Suprapubic skin (tissue), 4 donors: ENCODE results near the gene FGF3. TPM values are rescaled to one million over a fixed set of nuclear protein-coding genes. Genes with fewer than 3 reads are reported as not detected.

Experiments
- DNase-seq, 2 donors: peaks; one replicate each; pipeline ENCODE4 v3.0.0-alpha.2; 2019; ENCODE audit warnings: low spot score in 2 of 2
- H3K27ac ChIP-seq: fragments of 200-600 bp; sonication (generic); one replicate; pipeline ENCODE4 v1.5.1; 2019
- H3K27me3 ChIP-seq: fragments of 200-600 bp; sonication (generic); one replicate; pipeline ENCODE4 v1.5.1; 2019
- H3K36me3 ChIP-seq: fragments of 200-600 bp; sonication (generic); one replicate; pipeline ENCODE4 v1.5.1; 2019
- H3K4me1 ChIP-seq: fragments of 200-600 bp; sonication (generic); one replicate; pipeline ENCODE4 v1.5.1; 2019
- H3K4me3 ChIP-seq: fragments of 200-600 bp; sonication (generic); one replicate; pipeline ENCODE4 v1.5.1; 2019; ENCODE audit warnings: mild to moderate bottlenecking
- H3K9me3 ChIP-seq: fragments of 200-600 bp; sonication (generic); one replicate; pipeline ENCODE4 v1.5.1; 2019
- CTCF ChIP-seq, 2 donors: fragments of 200-600 bp in 1 of 2; fragments of 450-650 bp in 1 of 2; sonication (generic) in 1 of 2; IDR thresholded peaks; one replicate each; pipeline ENCODE4 v1.5.1; 2016 to 2019; ENCODE audit warnings: antibody characterized with exemption in 2 of 2, mild to moderate bottlenecking in 1 of 2, moderate library complexity in 1 of 2
- EP300 ChIP-seq: sonication (generic); formaldehyde crosslinking; IDR thresholded peaks from one replicate; pipeline ENCODE4 v1.6.1; 2017; ENCODE audit warnings: antibody characterized with exemption
- POLR2A ChIP-seq, 2 donors: fragments of 450-650 bp; IDR thresholded peaks; one replicate each; pipeline ENCODE4 v1.6.1; 2017; ENCODE audit warnings: antibody characterized with exemption in 2 of 2, mild to moderate bottlenecking in 2 of 2, moderate library complexity in 2 of 2
- POLR2AphosphoS5 ChIP-seq, 3 donors: sonication (generic); formaldehyde crosslinking; IDR thresholded peaks; one replicate each; pipeline ENCODE4 v1.6.1; 2017; ENCODE audit warnings: antibody characterized with exemption in 3 of 3
- WGBS: methylation state at CpG from one replicate; pipeline ENCODE4 v1.1.5; 2018; 5-methylcytosine and 5-hydroxymethylcytosine counted together
- total RNA-seq, 4 donors: library from RNA; depleted of rRNA; stranded (reverse); fragments of >200 nt; gene quantifications; one replicate each; pipeline ENCODE4 v1.1.0, GENCODE V29; 2016

The FGF3 gene
- total RNA-seq, 4 donors from 2014 or later = not detected

GRCh38 chr11:69821511-69822040 is 2.4 kb upstream of the FGF3 start:
- TF ChIP-seq POLR2AphosphoS5 (IDR thresholded peaks at IDR 0.05) = no peak
- no peak for TF ChIP-seq EP300
- TF ChIP-seq POLR2A (IDR thresholded peaks at IDR 0.05) = no peak
- no peak for TF ChIP-seq CTCF (IDR thresholded peaks at IDR 0.05)
- no peak for DNase-seq
- no peak overlapping the region for H3K4me3 ChIP-seq
- H3K36me3 ChIP-seq = no peaks in the 10 kb centered on the region
- WGBS = 59% methylated on average over 9 of the region's 17 CpGs
- H3K9me3 ChIP-seq = no peaks in the 10 kb centered on the region
- H3K4me1 ChIP-seq = peaks cover 7% of the 10 kb centered on the region
- H3K27ac ChIP-seq = no peak overlapping the region
- peaks cover 97% of the 10 kb centered on the region for H3K27me3 ChIP-seq

GRCh38 chr11:69820441-69820840 is 1.2 kb upstream of the FGF3 start:
- H3K27me3 ChIP-seq = peaks cover 99% of the 10 kb centered on the region
- WGBS = no CpG with 5 or more reads among the region's 5 CpGs
- H3K36me3 ChIP-seq = no peaks in the 10 kb centered on the region
- DNase-seq = no peak
- no peak overlapping the region for H3K4me3 ChIP-seq
- no peaks in the 10 kb centered on the region for H3K9me3 ChIP-seq
- peaks cover 7% of the 10 kb centered on the region for H3K4me1 ChIP-seq
- no peak for TF ChIP-seq CTCF (IDR thresholded peaks at IDR 0.05)
- TF ChIP-seq EP300 = no peak
- no peak for TF ChIP-seq POLR2AphosphoS5 (IDR thresholded peaks at IDR 0.05)
- TF ChIP-seq POLR2A (IDR thresholded peaks at IDR 0.05) = no peak
- no peak overlapping the region for H3K27ac ChIP-seq

GRCh38 chr11:69819541-69820070 is 390 bp upstream of the FGF3 start:
- no peaks in the 10 kb centered on the region for H3K36me3 ChIP-seq
- no peak for DNase-seq
- peaks cover 99% of the 10 kb centered on the region for H3K27me3 ChIP-seq
- TF ChIP-seq EP300 (no peak), CTCF (IDR thresholded peaks at IDR 0.05) (no peak), POLR2AphosphoS5 (IDR thresholded peaks at IDR 0.05) (no peak), POLR2A (IDR thresholded peaks at IDR 0.05) (no peak)
- WGBS = 3% methylated on average over 40 of the region's 40 CpGs
- no peaks in the 10 kb centered on the region for H3K9me3 ChIP-seq
- peaks cover 7% of the 10 kb centered on the region for H3K4me1 ChIP-seq
- H3K27ac ChIP-seq = no peak overlapping the region
- H3K4me3 ChIP-seq = no peak overlapping the region

GRCh38 chr11:69818231-69818602 is 999 bp downstream of the FGF3 start:
- no peaks in the 10 kb centered on the region for H3K36me3 ChIP-seq
- 1% methylated on average over 18 of the region's 31 CpGs for WGBS
- DNase-seq = no peak
- peaks cover 7% of the 10 kb centered on the region for H3K4me1 ChIP-seq
- TF ChIP-seq POLR2AphosphoS5 (IDR thresholded peaks at IDR 0.05) = no peak
- TF ChIP-seq POLR2A (IDR thresholded peaks at IDR 0.05) = no peak
- no peak for TF ChIP-seq EP300
- no peak for TF ChIP-seq CTCF (IDR thresholded peaks at IDR 0.05)
- no peak overlapping the region for H3K27ac ChIP-seq
- peaks cover 97% of the 10 kb centered on the region for H3K27me3 ChIP-seq
- H3K9me3 ChIP-seq = no peaks in the 10 kb centered on the region
- H3K4me3 ChIP-seq = no peak overlapping the region

- TF ChIP-seq CTCF (IDR thresholded peaks at IDR 0.05) (no peak), POLR2AphosphoS5 (IDR thresholded peaks at IDR 0.05) (no peak)
- no peak for DNase-seq
- no peak overlapping the region for H3K27ac ChIP-seq
- no peak overlapping the region for H3K4me3 ChIP-seq
- no peaks in the 10 kb centered on the region for H3K36me3 ChIP-seq
- H3K4me1 ChIP-seq = peaks cover 7% of the 10 kb centered on the region
- WGBS = under 1% methylated on average over 22 of the region's 107 CpGs
- H3K27me3 ChIP-seq = peaks cover 97% of the 10 kb centered on the region
- H3K9me3 ChIP-seq = no peaks in the 10 kb centered on the region
These were observed 1.7 kb downstream of the FGF3 start for GRCh38 chr11:69817265-69818230.
